Cerebellar nuclear complex (tissue), 1 donor: ENCODE measurements around the gene SUN1.
A peak's percentile ranks its signal among the peaks of the same experiment; 100 is the strongest.
"Not testable (repeated sequence)": the region's sequence is repeated elsewhere in the genome, so short reads cannot be mapped to it uniquely, and the experiment has no call there.

ENCODE experiments used
- DNase-seq, 2 experiments: peaks; one replicate each; lab custom pipeline; 2025; lab: John Stamatoyannopoulos, UW

SUN1 gene

DNA sequence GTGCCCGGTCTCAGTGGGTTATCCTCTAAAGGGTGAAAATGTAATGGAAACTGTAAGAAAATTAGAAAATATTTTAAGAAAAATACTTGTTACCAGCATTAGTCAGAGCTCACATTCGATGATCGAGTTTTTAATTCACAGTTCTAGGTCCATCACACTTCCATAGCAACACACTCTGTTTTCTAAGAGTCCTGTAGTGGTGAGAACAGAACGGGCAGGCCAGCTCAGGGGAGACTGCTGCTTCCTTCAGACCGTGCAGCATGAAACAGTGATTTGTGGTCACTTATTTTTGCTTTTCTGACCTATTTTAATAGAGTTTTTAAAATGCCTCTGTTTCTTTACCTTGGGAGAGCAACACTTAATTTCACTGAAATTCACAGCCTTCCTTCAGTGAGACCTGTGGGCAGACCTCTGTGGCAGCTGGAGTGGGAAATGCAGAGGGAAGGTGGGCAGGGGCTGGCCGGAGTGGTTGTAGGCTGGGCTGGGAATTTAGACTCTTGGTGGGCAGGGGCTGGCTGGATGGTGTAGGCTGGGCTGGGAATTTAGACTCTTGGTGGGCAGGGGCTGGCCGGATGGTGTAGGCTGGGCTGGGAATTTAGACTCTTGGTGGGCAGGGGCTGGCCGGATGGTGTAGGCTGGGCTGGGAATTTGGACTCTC, 1.5 kb downstream of the SUN1 start:
- no peak for DNase-seq

DNA sequence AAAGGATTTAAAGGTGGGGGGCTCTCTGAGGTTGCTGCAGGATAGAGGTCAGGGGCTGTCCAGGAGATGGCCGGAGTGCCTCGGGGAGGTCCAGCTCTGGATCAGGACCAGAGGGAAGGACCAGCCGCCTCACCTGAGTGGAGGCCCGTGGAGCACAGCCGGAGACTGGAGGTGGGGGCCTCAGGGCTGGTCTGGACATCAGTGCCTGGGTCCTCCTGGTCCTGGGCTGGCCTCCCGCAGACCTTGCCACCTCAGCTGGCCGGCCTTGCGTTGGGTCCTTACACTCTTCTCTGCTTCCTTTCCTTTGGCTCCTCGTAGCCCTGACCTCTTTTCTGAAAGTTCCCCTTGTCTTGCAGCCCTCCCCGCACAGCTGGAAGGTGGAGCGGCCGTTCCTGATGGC, 2.0 kb downstream of the SUN1 start:
- no peak for DNase-seq

DNA sequence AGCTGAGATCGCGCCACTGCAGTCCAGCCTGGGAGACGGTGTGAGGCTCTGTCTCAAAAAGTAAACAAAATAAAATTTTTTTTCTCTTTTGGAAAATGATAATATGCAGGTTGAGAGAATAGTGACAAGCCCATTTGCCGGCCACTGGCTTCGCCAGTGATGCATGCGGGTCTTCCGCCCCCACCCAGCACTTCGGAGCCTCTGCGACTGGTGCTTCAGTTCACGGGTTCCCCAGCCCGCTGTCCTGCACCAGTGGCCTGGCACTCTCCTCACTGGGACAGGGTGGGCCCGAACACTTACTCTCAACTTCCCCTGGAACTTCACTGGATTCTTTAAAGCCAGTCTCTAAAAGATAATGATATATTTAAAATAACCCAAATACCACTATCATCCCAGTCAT, 2.7 kb downstream of the SUN1 start:
- DNase-seq = no peak

DNA sequence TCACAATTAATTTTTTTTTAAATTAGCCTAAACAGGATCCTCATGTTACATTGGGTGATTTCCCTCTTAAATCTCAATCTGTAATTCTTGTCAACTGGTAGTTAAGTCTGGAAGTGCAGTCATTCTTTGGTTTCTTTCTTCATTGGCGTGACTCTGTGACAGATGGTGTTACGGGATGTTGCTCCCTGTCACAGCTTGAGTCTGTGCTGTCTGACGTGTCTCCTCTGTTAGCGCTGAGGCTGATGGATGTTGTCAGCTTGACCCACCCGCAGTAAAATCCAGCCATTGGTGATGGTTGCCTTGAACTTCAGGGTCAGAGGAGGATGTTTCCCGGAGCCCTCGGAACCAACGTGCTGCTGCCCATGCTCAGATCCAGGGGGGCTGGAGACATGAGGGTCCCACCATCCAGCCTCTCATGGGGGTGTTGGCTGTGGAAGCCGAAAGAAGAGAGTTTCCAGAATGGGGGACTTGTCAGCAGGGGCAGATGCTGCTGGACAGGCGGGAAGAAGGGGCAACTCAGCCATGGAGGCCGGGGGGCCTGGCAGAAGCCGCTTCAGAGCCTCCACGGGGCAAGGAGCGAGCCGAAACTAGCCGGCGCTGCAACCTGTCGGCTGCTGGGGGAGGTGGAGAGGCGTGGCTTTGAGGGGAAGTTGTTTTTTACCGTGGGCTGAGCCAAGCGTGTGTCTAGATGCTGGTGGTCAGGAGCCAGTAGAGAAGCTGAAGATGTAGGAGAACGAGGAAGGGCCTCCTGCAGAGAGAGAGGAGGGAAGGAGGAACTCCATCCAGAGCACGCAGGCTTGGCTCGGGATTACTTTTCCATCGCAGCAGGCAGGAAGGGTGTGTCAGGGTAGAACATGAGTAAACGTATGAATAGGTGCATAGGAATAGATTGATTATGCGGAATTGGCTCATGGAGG, 3.5 kb downstream of the SUN1 start:
- DNase-seq = peak in 1 of 2 experiments; percentile 40

DNA sequence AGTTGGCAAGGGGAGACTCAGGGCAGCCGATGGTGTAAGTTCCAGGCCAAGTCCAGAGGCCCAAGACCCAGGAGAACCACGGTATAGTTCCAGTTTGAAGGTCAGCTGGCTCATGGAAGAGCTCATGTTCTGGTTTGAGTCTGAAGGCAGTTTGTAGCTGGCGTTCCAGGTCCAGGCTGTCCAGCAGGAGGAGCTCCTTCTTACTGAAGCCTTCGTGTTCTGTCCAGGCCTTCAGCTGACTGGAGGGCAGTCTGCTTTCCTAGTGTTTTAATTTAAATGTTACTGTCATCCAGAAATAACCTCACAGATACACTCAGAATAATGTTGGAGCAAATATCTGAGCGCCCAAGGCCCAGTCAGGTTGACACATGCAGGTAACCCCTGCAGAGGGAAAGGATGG, 4.2 kb downstream of the SUN1 start:
- no peak for DNase-seq

DNA sequence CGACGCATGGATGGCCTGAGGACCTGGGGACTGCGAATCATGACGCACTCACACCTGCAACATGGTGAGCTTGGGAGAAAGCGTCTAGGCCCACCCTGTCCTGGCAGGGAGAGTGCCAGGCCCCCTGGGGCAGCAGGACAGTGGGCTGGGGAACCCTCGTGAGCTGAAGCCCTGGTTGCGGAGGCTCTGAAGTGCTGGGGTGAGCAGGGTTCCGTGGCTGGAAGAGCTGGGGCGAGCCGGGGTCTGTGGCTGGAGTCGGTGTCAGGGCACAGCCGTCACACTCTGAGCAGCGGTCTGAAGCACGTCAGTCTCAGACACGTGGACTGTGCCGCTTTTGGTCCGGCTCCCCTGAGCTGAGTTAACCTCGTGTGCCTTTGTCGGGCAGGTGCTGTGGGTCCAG, 4.7 kb downstream of the SUN1 start:
- no peak for DNase-seq

DNA sequence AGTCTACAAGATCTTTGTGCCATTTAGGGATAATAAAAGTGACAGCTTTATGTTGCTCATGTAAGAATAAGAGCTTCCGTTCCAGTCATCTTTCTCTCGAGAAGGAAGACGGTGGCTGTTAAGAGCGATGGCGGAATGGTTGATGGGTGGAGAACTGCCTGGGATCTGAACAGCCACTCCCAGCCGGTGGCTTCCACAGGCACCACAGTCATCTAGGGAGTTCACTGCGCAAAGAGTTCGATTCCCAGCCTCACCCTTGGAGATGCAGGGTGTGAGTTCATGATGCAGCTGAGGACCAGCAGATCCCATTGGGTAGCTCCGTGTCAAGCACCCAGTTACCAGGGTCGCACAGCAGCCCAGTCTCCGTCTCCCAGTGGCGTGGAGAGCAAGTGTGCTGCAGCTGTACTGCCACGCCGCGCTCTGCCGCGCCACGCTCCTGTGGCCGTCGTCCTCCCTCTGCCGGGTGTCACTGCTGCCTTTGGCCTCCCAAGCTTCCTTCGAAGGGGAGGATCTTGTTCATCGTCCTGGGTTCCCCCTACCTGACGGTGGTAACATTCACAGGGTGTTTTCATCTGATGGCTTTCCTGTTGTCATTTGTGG, 7.8 kb downstream of the SUN1 start:
- DNase-seq = no peak

DNA sequence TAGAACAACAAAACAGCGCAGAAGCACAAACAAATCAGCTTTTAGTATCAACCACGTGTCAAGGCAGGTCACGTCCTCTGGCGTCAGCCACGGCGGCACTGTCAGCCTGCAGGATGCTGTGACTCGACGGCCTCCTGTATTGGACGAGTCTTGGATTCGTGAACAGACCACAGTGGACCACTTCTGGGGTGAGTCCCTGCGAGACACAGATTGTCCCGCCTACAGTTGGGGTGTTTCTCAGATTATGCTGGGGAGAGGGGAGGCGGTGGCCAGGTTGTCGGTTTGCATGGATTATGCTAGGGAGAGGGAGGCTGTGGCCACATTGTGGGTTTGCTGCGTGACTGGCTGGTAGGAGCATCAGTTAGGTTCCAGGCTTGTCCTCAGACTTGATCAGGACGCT, 9.7 kb downstream of the SUN1 start:
- no peak for DNase-seq

DNA sequence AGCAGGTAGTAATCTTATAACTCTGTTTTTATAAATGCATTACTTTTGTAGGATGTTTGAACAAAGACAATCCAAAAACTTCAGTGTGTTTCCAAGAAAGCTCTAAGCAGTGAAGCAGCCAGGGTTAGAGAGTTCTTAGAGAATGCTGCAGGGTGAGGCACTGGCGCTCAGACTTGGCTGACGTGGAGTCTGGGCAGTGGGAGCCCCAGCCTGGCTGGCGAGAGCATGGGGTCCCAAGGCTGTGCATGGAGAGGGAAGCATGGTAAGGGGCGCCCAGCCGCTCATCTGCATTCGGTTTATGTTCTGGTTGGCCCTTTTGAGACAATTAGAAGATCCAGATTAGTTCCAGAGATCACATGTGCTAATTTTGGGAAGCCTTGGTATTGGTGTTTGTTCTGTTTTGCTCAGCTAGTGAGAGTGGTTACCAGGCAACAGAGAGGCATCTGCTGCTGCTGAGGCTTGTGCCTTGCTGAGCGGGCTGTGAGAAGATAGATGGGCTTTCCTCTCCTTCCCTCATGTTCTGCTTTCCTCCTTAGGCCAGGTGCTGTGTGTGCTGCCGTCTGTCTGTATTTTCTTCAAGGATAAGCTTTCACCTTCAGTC, 10.3 kb downstream of the SUN1 start:
- no peak for DNase-seq

DNA sequence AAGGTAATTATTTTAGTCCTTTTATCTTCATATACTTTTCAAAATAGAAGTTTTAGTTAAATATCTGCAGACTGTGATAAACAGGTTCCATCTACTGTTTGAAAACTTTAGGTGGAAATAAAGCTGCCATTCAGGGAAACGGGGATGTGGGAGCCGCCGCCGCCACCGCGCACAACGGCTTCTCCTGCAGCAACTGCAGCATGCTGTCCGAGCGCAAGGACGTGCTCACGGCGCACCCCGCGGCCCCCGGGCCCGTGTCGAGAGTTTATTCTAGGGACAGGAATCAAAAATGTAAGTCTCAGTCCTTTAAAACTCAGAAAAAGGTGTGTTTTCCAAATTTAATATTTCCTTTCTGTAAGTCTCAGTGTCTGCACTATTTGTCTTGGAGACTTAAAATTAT, 11.0 kb downstream of the SUN1 start:
- DNase-seq = no peak

DNA sequence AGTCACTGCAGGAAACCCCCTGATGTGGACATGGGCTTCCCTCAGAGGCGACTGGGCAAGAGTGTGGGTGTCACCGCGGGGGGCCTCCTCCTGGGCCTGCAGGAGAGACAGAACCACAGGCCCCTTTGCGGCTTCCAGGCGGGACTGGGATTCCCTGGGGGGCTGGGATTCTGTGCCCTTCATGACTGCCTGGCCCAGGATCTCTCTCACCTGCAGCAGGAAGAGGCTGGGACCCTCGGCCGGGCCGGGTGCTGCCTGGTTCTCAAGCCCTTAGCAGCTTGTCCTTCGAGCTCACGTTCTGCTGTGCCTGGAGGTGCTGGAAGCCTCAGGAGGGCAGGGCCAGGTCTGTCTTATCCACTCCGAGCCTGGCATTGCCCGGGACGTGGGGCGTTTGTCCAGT, 11.8 kb downstream of the SUN1 start:
- DNase-seq = no peak

DNA sequence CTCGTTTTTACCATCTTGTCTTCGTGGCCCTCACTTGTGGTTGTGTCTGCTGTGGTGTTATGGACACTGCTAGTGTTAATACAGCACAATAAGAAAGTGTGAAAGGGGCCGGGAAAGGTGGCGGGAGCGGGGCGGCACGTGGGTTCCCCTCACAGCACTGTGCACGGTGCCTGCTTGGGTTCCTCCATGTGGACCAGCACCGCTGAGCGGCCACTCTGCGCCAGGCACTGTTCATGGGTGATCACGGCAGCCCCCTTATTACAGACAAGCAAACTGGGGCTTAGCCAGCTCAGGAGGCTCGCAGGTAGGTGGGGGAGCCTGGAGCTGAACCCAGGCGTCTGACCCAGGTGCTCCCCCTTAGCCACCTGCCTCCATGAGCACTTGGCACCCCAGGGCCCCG, 12.2 kb downstream of the SUN1 start:
- no peak for DNase-seq

DNA sequence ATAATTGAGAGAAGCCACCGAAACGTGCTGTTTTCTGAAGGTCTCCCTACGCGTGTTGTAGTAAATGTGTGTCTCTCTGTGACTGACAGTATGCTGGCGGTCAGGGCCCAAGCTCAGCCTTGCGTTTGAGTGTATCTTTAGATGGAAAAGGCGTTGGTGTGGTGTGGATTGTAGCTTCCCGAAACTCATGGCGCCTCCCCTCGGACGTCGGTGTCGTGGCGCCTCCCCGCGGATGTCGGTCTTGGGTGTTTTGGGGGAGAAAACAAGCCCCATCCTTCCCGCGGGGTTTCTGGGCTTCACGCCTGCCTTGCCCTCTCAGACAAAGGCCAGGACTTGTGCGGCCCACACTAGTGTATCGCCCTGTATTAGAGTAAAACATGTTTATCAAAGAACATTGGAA, 12.8 kb downstream of the SUN1 start:
- no peak for DNase-seq

DNA sequence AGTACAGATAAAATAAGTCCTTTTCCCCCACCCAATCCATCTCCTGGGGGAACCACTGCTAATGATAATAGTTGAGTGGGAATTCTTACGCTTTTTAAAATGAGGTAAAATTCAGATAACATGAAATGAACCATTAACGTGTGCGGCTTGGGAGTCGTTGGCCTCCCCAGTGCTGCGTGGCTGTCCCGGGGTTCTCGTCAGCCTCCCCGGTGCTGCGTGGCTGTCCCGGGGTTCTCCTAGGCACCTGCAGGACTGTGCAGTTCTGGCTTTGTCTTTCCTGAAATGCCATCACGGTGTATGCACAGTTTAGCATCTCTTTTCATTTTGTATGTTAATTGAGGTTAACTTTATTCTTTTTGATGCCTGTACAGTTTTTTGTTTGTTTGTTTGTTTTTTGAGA, 13.5 kb downstream of the SUN1 start:
- no peak for DNase-seq

DNA sequence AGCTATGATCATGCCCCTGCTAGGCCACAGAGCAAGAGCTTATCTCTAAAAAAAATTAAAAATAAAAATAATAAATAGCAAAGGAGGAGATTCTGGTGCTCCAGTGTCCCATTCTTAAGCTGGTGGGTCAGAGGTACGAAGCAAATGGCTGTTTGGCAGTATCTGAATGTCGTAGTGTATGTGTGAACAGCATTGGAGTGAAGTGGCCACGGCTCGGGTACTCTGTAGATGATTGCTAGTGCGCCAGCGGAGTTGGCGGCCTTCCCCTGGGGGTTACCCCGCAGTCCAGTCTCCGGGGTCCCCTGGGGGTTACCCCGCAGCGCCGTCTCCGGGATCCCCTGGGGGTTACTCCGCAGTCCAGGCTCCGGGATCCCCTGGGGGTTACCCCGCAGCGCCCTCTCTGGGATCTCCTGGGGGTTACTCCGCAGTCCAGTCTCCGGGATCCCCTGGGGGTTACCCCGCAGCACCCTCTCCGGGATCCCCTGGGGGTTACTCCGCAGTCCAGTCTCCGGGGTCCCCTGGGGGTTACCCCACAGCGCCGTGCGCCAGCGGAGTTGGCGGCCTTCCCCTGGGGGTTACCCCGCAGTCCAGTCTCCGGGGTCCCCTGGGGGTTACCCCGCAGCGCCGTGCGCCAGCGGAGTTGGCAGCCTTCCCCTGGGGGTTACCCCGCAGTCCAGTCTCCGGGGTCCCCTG, 14.8 kb downstream of the SUN1 start:
- DNase-seq = not testable (repeated sequence)

DNA sequence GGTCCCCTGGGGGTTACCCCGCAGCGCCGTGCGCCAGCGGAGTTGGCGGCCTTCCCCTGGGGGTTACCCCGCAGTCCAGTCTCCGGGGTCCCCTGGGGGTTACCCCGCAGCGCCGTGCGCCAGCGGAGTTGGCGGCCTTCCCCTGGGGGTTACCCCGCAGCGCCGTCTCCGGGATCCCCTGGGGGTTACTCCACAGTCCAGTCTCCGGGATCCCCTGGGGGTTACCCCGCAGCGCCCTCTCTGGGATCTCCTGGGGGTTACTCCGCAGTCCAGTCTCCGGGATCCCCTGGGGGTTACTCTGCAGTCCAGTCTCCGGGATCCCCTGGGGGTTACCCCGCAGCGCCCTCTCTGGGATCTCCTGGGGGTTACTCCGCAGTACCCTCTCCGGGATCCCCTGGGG, 15.5 kb downstream of the SUN1 start:
- not testable (repeated sequence) for DNase-seq

DNA sequence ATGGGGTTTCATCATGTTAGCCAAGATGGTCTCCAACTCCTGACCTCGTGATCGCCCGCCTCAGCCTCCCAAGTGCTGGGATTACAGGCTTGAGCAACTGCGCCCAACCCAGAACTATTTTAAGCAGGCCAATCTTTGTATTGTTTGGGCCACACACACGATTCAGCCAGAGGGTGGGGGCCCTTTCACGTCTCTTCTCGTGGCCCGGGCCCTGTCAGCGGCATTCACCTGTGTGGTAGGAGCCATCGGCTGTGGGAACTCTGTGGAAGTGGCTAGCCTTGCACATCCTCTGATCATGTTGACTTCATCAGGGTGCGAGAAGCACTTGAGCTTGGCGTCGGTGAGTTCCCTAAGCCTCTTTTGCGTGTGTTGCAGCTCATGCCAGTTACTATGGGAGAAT, 16.9 kb downstream of the SUN1 start:
- no peak for DNase-seq

DNA sequence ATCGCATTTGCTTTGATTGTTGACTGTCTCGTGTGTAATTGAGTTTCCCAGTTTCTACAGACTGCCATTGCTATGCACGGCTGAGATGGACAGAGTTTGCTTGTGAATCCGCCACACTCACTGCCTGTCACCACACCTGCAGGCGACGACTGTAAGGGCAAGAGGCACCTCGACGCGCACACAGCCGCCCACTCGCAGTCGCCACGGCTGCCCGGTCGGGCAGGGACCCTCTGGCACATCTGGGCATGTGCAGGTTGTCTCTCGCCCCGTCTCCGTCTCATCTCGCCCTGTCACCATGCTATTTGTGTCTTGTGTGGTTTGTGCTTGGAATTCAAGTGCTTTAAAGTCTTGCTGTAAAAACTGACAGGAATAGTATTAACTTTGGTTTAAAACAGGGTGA, 17.5 kb downstream of the SUN1 start:
- no peak for DNase-seq

DNA sequence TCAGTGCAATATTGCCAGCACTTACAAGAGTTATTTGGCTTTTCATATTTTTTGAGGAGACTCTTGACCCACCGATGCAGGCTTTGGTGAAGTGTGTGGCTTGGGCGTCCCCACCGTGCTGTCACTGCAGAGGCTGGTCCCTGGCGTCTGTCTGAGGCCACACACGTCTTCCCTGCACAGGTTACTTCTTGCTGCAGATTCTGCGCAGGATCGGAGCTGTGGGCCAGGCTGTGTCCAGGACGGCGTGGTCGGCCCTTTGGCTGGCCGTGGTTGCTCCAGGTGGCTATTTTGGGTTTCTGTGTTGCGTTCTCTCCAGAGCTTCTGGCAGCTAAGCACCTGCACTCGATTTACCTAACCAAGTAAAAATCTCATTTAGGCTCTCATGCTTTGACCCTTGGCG, 18.9 kb downstream of the SUN1 start:
- DNase-seq = no peak

DNA sequence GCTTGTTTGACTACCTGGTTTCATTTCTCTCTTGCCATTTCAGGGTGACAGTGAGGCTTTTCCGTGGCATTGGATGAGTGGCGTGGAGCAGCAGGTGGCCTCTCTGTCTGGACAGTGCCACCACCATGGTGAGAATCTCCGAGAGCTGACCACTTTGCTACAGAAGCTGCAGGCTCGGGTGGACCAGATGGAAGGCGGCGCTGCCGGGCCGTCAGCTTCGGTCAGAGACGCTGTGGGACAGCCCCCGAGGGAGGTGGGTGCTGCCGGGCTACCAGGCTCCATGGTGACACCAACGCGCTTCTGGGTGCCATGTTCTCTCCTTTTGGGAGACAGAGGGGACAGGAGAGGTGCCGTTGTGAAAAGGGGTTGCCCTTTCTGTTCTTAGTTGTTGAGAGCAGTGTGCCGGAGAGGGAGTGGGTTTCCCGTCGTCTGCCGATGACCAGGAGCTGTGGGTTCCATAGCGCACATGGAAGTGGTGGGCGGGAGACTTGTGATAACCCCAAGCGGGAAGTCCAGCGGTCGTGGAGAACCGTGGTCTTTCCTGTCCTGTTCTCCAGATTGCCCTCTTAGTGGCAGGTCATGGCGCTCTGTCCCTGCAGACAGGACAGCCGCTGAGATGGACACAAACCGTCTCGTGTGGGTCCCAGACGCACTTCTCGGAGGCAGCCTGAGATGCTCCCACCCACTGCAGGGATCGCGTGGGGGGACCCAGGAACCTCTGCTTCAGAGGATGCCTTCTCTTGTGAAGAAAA, 21.3 kb downstream of the SUN1 start:
- DNase-seq = no peak

DNA sequence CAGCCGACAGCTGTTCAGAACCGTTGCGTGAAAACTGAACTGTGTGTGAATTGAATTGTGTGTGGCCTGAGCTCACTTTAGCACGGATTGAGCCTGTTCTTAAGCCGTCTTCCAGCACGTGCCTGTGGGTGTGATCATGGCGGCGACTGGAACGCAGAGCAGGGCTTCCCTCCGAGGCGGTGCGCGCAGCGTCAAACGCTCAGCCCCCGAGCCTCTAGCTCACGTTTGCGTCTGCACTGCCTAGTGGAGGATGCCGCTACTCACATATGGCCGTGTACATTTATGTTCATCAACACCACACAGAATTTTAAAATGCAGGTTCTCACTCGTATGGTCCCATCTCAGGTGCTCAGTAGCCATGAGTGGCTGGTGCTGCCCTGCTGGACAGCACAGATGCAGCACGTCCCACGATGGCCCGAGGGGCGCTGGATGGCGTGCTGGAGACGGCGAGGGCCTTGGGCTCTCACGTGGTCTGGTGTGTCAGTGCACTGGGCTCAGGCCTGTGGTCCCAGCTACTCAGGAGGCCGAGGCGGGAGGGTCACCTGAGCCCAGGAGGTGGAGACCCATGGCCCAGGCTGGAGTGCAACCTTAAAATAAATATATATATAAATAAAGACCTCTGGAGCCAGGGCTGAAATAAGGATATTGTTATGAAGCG, 22.0 kb downstream of the SUN1 start:
- DNase-seq = no peak
